SU-DHL-6 (cell line): ENCODE results near the gene GTF2I.
"Not testable (repeated sequence)": the region's sequence is repeated elsewhere in the genome, so short reads cannot be mapped to it uniquely, and the experiment has no call there.

Experiments used
- CTCF ChIP-seq: fragments of 200-600 bp; sonication (generic); IDR thresholded peaks from one replicate; pipeline ENCODE4 v1.5.1; 2017; ENCODE audit warnings: antibody characterized with exemption, mild to moderate bottlenecking, low read length, moderate library complexity; ENCODE audit not compliant: insufficient read depth, poor library complexity, severe bottlenecking
- EZH2phosphoT487 ChIP-seq: fragments of 200-600 bp; sonication (generic), shearing (Covaris generic); conservative IDR thresholded peaks from 2 replicates; pipeline ENCODE4 v1.6.1; 2018; ENCODE audit warnings: mild to moderate bottlenecking, antibody characterized with exemption, low read length, moderate library complexity, mixed read lengths

GRCh38 chr7:74739974-74740703, 82.6 kb downstream of the GTF2I start:
- TF ChIP-seq CTCF, EZH2phosphoT487: not testable (repeated sequence)
